Gastroesophageal sphincter (tissue), 3 donors: ENCODE measurements around the gene CCDC146.

ENCODE experiments used
- POLR2A ChIP-seq, 2 donors: fragments of 450-650 bp; IDR thresholded peaks; one replicate each; pipeline ENCODE4 v1.6.1; 2017; ENCODE audit warnings: antibody characterized with exemption in 2 of 2, mild to moderate bottlenecking in 2 of 2, moderate library complexity in 1 of 2
- TF ChIP-seq, protein P1 (sequence below), 4 experiments: fragments of 200-600 bp in 2 of 4; fragments of 450-650 bp in 2 of 4; sonication (generic) in 1 of 4; IDR thresholded peaks; one replicate each; pipeline ENCODE4 v1.5.1; 2017 to 2019; ENCODE audit warnings: antibody characterized with exemption in 4 of 4, mild to moderate bottlenecking in 2 of 4, moderate library complexity in 2 of 4

DNA sequence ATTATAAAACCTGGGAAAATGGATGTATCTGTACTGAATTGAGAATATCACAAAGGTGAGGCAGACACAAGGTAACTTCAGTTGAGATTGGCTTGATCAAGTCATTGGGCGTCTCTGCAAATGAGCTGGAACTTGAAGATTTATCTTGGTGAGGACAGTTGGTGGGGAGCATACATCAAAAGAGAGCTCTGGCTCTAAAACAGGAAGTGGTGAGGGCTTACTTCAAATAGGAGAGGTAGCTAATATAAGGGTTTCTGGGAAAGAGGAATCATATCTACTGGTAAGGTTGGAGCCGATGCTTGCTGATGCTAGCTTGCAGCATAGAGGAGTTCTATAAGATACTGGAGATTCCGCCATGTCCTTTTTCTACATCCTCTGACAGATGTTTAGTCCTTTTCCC lies 117.1 kb downstream of the CCDC146 start:
- TF ChIP-seq, protein P1, sequence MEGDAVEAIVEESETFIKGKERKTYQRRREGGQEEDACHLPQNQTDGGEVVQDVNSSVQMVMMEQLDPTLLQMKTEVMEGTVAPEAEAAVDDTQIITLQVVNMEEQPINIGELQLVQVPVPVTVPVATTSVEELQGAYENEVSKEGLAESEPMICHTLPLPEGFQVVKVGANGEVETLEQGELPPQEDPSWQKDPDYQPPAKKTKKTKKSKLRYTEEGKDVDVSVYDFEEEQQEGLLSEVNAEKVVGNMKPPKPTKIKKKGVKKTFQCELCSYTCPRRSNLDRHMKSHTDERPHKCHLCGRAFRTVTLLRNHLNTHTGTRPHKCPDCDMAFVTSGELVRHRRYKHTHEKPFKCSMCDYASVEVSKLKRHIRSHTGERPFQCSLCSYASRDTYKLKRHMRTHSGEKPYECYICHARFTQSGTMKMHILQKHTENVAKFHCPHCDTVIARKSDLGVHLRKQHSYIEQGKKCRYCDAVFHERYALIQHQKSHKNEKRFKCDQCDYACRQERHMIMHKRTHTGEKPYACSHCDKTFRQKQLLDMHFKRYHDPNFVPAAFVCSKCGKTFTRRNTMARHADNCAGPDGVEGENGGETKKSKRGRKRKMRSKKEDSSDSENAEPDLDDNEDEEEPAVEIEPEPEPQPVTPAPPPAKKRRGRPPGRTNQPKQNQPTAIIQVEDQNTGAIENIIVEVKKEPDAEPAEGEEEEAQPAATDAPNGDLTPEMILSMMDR (IDR thresholded peaks at IDR 0.05) = no peak
- no peak for TF ChIP-seq POLR2A (IDR thresholded peaks at IDR 0.05)
